Fibroblast of skin of right quadriceps (primary cell): Measurements from ENCODE around the gene CCDC141.

Experiments
- DNase-seq: peaks from one replicate; pipeline ENCODE4 v3.0.0-alpha.2; 2013

CCDC141 gene

GRCh38 chr2:178976351-178976750 lies 73.6 kb downstream of the CCDC141 start:
- no peak for DNase-seq

GRCh38 chr2:178962805-178963433 lies 87.0 kb downstream of the CCDC141 start:
- DNase-seq, result no peak

- no peak for DNase-seq
Measured at GRCh38 chr2:178962152-178962551, 87.8 kb downstream of the CCDC141 start.

GRCh38 chr2:178954049-178954448 lies 95.9 kb downstream of the CCDC141 start:
- DNase-seq, result no peak

- no peak for DNase-seq
Measured at GRCh38 chr2:178951266-178952006, 98.5 kb downstream of the CCDC141 start.

GRCh38 chr2:178949584-178949983 lies 100.4 kb downstream of the CCDC141 start:
- DNase-seq, result no peak

GRCh38 chr2:178949151-178949550 lies 100.8 kb downstream of the CCDC141 start:
- no peak for DNase-seq

GRCh38 chr2:178947006-178947405 lies 102.9 kb downstream of the CCDC141 start:
- no peak for DNase-seq

GRCh38 chr2:178946494-178946893 lies 103.4 kb downstream of the CCDC141 start:
- no peak for DNase-seq

GRCh38 chr2:178943745-178944144 lies 106.2 kb downstream of the CCDC141 start:
- DNase-seq, result peak; percentile 5

GRCh38 chr2:178934571-178934970 lies 115.4 kb downstream of the CCDC141 start:
- no peak for DNase-seq

- no peak for DNase-seq
Measured at GRCh38 chr2:178933493-178933892, 116.4 kb downstream of the CCDC141 start.

GRCh38 chr2:178928077-178928476 lies 121.9 kb downstream of the CCDC141 start:
- no peak for DNase-seq

- DNase-seq, result no peak
Measured at GRCh38 chr2:178927173-178927572, 122.8 kb downstream of the CCDC141 start.

GRCh38 chr2:178924817-178925216 lies 125.1 kb downstream of the CCDC141 start:
- no peak for DNase-seq

GRCh38 chr2:178923546-178923945 lies 126.4 kb downstream of the CCDC141 start:
- no peak for DNase-seq

GRCh38 chr2:178920916-178921513 lies 128.9 kb downstream of the CCDC141 start:
- DNase-seq, result no peak

GRCh38 chr2:178917555-178917954 lies 132.4 kb downstream of the CCDC141 start:
- DNase-seq, result no peak

- no peak for DNase-seq
Measured at GRCh38 chr2:178915423-178916173, 134.3 kb downstream of the CCDC141 start.

GRCh38 chr2:178914259-178914849 lies 135.6 kb downstream of the CCDC141 start:
- DNase-seq, result peak; percentile 75

GRCh38 chr2:178913049-178913441 lies 136.9 kb downstream of the CCDC141 start:
- no peak for DNase-seq

- DNase-seq, result peak; percentile 3
Measured at GRCh38 chr2:178912416-178913048, 137.4 kb downstream of the CCDC141 start.

GRCh38 chr2:178911039-178911438 lies 138.9 kb downstream of the CCDC141 start:
- DNase-seq, result no peak
